ENCODE measurements around the gene TMEM121.

DNA sequence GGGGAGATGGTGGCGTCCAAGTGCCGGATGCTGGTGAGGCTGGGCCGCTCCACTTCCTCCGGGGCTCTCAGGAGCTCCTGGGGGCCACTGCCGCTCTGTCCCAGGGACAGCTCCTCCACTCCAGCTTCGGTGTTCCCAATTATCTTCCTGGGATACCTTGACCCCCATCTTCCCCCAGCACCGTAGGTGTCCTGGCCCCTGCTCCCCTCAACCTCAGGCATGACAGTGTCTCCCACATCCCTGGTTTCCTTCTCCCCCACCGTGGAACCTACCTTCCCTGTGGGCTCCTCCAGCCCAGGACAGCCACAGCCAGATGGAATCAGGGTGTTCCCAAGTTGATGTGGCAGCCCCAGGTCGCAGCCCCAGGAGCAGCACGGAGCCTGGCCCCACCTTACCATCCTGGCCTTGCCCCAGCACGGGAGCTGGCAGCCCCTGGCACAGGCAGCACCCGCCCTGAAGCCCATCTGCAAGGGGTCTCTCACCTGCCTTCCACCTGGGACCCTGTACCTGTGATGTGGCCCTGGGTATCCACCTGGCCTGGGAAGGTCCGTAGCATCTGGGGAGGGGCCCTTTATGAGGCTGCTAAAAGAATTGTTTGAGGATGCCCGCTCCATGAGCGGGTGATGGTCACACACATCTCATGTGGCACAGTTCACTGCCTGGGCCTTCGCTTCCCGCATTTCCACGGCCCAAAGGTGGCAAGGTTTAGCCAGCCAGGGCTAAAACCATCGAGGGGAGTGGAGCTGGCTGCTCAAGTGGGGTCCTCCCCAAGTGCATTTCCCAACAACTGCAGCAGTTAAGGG lies 4.1 kb downstream of the TMEM121 start:
- TF ChIP-seq, protein P1, sequence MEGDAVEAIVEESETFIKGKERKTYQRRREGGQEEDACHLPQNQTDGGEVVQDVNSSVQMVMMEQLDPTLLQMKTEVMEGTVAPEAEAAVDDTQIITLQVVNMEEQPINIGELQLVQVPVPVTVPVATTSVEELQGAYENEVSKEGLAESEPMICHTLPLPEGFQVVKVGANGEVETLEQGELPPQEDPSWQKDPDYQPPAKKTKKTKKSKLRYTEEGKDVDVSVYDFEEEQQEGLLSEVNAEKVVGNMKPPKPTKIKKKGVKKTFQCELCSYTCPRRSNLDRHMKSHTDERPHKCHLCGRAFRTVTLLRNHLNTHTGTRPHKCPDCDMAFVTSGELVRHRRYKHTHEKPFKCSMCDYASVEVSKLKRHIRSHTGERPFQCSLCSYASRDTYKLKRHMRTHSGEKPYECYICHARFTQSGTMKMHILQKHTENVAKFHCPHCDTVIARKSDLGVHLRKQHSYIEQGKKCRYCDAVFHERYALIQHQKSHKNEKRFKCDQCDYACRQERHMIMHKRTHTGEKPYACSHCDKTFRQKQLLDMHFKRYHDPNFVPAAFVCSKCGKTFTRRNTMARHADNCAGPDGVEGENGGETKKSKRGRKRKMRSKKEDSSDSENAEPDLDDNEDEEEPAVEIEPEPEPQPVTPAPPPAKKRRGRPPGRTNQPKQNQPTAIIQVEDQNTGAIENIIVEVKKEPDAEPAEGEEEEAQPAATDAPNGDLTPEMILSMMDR (IDR thresholded peaks at IDR 0.05; ENCODE audit: low read depth, low read length), result no peak
- TF ChIP-seq EZH2phosphoT487 (IDR thresholded peaks at IDR 0.05; ENCODE audit: low read depth), result no peak

All from OCI-LY3 (cell line).